ENCODE data around the gene TRAF2. TPM values are rescaled to one million over a fixed set of nuclear protein-coding genes. Genes with fewer than 3 reads are reported as not detected.

TRAF2 gene
- total RNA-seq, 2 experiments from 2014 or later = 10.6 to 11.6 TPM

DNA sequence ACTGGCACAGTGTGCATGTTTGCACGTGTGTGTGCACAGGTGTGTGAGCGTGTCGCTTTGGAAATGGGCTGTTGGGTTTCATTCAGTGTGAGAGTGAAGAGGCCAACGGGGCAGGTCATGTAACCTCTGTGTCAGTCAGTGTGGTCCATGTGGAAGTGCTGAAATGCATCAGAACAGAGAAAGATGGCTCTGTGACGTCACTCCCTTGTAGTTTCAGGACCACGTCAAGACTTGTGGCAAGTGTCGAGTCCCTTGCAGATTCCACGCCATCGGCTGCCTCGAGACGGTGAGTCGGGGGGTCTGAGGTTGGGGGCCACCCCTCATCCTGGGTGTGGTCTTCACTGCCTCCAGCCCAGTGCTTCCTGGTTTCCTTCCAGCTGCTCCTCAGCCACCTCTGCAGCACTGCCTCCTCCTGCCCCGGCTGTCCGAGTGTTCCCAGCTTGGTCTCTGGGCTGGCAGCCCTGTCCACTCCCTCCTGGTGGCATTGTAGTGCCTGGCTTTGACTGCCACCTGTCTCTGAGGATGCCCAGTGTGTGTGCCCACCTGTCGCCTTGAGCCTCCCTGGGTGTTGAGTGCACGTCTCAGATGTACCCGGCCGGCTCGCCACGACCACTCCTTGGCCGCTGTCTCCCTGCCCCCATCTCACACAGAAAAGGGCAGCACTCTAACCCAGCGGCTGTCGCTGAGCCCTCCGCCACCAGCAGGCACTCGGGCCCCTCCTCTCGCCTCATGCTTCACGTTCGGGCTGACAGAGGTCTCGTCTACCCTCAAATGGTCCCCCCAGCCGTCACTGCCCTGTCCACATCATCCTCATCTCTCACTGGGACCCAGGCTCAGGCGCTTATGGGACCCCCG is 30.2 kb downstream of the TRAF2 start:
- intact Hi-C loops (cut with DNase I, micrococcal nuclease) = no loop called here
- ChIA-PET CTCF (no interaction called here), POLR2A (no interaction called here)
- Histone ChIP-seq H3K27ac (ENCODE audit: low read depth in 1 of 2, low read length in 2 of 2) (no peak overlapping the region), H3K36me3 (ENCODE audit: insufficient read depth, low read length) (peaks cover 60% of the 10 kb centered on the region), H3K27me3 (ENCODE audit: control insufficient read depth in 1 of 2, insufficient read depth in 2 of 2, low read length in 2 of 2) (no peaks in the 10 kb centered on the region), H3K4me3 (ENCODE audit: low read length) (no peak overlapping the region), H3K9me3 (ENCODE audit: control insufficient read depth in 1 of 2, insufficient read depth in 1 of 2, low read length in 2 of 2) (no peaks in the 10 kb centered on the region), H3K4me1 (ENCODE audit: insufficient read depth, low read length) (no peaks in the 10 kb centered on the region)
- ATAC-seq (ENCODE audit: poor library complexity) (no peak), DNase-seq (no peak)
- H3K9me3 Mint-ChIP-seq = no peaks in the 10 kb centered on the region
- H3K27ac Mint-ChIP-seq = no peak overlapping the region
- no peaks in the 10 kb centered on the region for H3K4me1 Mint-ChIP-seq (ENCODE audit: low read depth)
- no peak overlapping the region for H3K4me3 Mint-ChIP-seq
- H3K36me3 Mint-ChIP-seq (ENCODE audit: low read depth) = peaks cover 63% of the 10 kb centered on the region
- no peaks in the 10 kb centered on the region for H3K27me3 Mint-ChIP-seq
- TF ChIP-seq, protein P1, sequence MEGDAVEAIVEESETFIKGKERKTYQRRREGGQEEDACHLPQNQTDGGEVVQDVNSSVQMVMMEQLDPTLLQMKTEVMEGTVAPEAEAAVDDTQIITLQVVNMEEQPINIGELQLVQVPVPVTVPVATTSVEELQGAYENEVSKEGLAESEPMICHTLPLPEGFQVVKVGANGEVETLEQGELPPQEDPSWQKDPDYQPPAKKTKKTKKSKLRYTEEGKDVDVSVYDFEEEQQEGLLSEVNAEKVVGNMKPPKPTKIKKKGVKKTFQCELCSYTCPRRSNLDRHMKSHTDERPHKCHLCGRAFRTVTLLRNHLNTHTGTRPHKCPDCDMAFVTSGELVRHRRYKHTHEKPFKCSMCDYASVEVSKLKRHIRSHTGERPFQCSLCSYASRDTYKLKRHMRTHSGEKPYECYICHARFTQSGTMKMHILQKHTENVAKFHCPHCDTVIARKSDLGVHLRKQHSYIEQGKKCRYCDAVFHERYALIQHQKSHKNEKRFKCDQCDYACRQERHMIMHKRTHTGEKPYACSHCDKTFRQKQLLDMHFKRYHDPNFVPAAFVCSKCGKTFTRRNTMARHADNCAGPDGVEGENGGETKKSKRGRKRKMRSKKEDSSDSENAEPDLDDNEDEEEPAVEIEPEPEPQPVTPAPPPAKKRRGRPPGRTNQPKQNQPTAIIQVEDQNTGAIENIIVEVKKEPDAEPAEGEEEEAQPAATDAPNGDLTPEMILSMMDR (IDR thresholded peaks at IDR 0.05) = no peak

DNA sequence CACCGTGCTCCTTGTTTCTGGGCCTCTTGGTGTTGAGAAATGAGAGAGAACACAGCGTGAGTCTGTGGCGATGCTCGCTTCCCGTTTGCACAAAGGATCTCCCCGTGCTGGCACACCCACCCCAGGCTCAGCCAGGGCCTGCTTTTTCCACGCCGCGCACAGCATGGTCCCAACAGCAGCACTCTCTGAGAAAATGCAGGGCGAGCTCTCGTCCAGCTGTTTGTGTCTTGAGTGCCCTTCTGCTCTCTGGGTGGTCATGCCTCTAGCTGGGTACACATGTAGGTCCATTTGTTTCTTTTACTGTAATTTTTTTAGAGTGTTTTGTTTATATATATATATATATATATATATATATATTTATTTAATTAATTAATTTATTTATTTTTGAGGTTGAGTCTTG is 31.6 kb downstream of the TRAF2 start:
- Histone ChIP-seq H3K4me3 (ENCODE audit: low read length) (no peak overlapping the region), H3K27me3 (ENCODE audit: control insufficient read depth in 1 of 2, insufficient read depth in 2 of 2, low read length in 2 of 2) (no peaks in the 10 kb centered on the region), H3K36me3 (ENCODE audit: insufficient read depth, low read length) (peaks cover 67% of the 10 kb centered on the region), H3K9me3 (ENCODE audit: control insufficient read depth in 1 of 2, insufficient read depth in 1 of 2, low read length in 2 of 2) (no peaks in the 10 kb centered on the region), H3K4me1 (ENCODE audit: insufficient read depth, low read length) (no peaks in the 10 kb centered on the region), H3K27ac (ENCODE audit: low read depth in 1 of 2, low read length in 2 of 2) (no peak overlapping the region)
- Mint-ChIP-seq H3K9me3 (no peaks in the 10 kb centered on the region), H3K4me1 (ENCODE audit: low read depth) (no peaks in the 10 kb centered on the region), H3K27me3 (no peaks in the 10 kb centered on the region), H3K4me3 (no peak overlapping the region), H3K27ac (no peak overlapping the region), H3K36me3 (ENCODE audit: low read depth) (peaks cover 71% of the 10 kb centered on the region)
- CTCF ChIA-PET = no interaction called here
- TF ChIP-seq, protein P1 (IDR thresholded peaks at IDR 0.05) = no peak
- DNase-seq (no peak), ATAC-seq (ENCODE audit: poor library complexity) (no peak)
- intact Hi-C loops (cut with DNase I, micrococcal nuclease) = no loop called here
- POLR2A ChIA-PET = no interaction called here

DNA sequence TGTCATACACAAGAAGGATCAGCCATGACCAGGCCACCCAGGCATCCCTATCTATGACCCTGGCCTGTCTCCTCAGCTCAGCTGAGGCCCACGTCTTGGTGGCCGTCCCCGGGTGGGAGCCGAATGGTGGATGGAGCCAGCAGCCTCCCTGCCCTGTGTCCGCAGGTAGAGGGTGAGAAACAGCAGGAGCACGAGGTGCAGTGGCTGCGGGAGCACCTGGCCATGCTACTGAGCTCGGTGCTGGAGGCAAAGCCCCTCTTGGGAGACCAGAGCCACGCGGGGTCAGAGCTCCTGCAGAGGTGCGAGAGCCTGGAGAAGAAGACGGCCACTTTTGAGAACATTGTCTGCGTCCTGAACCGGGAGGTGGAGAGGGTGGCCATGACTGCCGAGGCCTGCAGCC is 33.8 kb downstream of the TRAF2 start:
- ATAC-seq (ENCODE audit: poor library complexity) = no peak
- H3K27ac Mint-ChIP-seq = no peak overlapping the region
- POLR2A ChIA-PET = no interaction called here

More for the DNA sequence above, 33.8 kb downstream of the TRAF2 start:
- TF ChIP-seq, protein P1 (IDR thresholded peaks at IDR 0.05) = no peak
- Mint-ChIP-seq H3K36me3 (ENCODE audit: low read depth) (peaks cover 59% of the 10 kb centered on the region), H3K4me1 (ENCODE audit: low read depth) (no peaks in the 10 kb centered on the region), H3K4me3 (no peak overlapping the region), H3K9me3 (no peaks in the 10 kb centered on the region), H3K27me3 (no peaks in the 10 kb centered on the region)
- no peak for DNase-seq
- H3K9me3 ChIP-seq (ENCODE audit: control insufficient read depth in 1 of 2, insufficient read depth in 1 of 2, low read length in 2 of 2) = no peaks in the 10 kb centered on the region
- H3K4me3 ChIP-seq (ENCODE audit: low read length) = no peak overlapping the region
- H3K27ac ChIP-seq (ENCODE audit: low read depth in 1 of 2, low read length in 2 of 2) = no peak overlapping the region
- no peaks in the 10 kb centered on the region for H3K27me3 ChIP-seq (ENCODE audit: control insufficient read depth in 1 of 2, insufficient read depth in 2 of 2, low read length in 2 of 2)
- H3K4me1 ChIP-seq (ENCODE audit: insufficient read depth, low read length) = no peaks in the 10 kb centered on the region
- CTCF ChIA-PET = no interaction called here
- peaks cover 65% of the 10 kb centered on the region for H3K36me3 ChIP-seq (ENCODE audit: insufficient read depth, low read length)
- intact Hi-C loops (cut with DNase I, micrococcal nuclease) = no loop called here

Data from CD4-positive, alpha-beta T cell (primary cell).